Tibial nerve (tissue), 4 donors: ENCODE measurements around the gene KCNA2.

ENCODE experiments used
- CTCF ChIP-seq, 5 experiments: fragments of 200-600 bp in 3 of 5; fragments of 450-650 bp in 2 of 5; sonication (generic) in 3 of 5; IDR thresholded peaks; one replicate each; pipeline ENCODE4 v1.5.1; 2016 to 2019; ENCODE audit warnings: antibody characterized with exemption in 5 of 5, mild to moderate bottlenecking in 3 of 5, moderate library complexity in 2 of 5
- EP300 ChIP-seq, 2 donors: sonication (generic); formaldehyde crosslinking; IDR thresholded peaks; one replicate each; pipeline ENCODE4 v1.6.1; 2017; ENCODE audit warnings: antibody characterized with exemption in 2 of 2, mild to moderate bottlenecking in 1 of 2
- POLR2A ChIP-seq, 2 donors: fragments of 450-650 bp; IDR thresholded peaks; one replicate each; pipeline ENCODE4 v1.6.1; 2017; ENCODE audit warnings: antibody characterized with exemption in 2 of 2, mild to moderate bottlenecking in 2 of 2, moderate library complexity in 2 of 2

GRCh38 chr1:110612060-110612745, 6.0 kb upstream of the KCNA2 start:
- TF ChIP-seq POLR2A (IDR thresholded peaks at IDR 0.05) (no peak), CTCF (IDR thresholded peaks at IDR 0.05) (no peak), EP300 (IDR thresholded peaks at IDR 0.05) (no peak)
